AG09319 (cell line): Measurements from ENCODE around the gene LTA.

ENCODE experiments used
- DNase-seq: peaks from one replicate; pipeline ENCODE4 v3.0.0-alpha.2; 2010; ENCODE audit warnings: low read depth; ENCODE audit errors: extremely low read depth
- TF ChIP-seq, protein P1 (sequence below): IDR thresholded peaks from 2 replicates; pipeline ENCODE4 v1.5.1; 2011; ENCODE audit warnings: low read depth, mild to moderate bottlenecking, inconsistent platforms, low read length, moderate library complexity

The LTA gene, protein sequence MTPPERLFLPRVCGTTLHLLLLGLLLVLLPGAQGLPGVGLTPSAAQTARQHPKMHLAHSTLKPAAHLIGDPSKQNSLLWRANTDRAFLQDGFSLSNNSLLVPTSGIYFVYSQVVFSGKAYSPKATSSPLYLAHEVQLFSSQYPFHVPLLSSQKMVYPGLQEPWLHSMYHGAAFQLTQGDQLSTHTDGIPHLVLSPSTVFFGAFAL

DNA sequence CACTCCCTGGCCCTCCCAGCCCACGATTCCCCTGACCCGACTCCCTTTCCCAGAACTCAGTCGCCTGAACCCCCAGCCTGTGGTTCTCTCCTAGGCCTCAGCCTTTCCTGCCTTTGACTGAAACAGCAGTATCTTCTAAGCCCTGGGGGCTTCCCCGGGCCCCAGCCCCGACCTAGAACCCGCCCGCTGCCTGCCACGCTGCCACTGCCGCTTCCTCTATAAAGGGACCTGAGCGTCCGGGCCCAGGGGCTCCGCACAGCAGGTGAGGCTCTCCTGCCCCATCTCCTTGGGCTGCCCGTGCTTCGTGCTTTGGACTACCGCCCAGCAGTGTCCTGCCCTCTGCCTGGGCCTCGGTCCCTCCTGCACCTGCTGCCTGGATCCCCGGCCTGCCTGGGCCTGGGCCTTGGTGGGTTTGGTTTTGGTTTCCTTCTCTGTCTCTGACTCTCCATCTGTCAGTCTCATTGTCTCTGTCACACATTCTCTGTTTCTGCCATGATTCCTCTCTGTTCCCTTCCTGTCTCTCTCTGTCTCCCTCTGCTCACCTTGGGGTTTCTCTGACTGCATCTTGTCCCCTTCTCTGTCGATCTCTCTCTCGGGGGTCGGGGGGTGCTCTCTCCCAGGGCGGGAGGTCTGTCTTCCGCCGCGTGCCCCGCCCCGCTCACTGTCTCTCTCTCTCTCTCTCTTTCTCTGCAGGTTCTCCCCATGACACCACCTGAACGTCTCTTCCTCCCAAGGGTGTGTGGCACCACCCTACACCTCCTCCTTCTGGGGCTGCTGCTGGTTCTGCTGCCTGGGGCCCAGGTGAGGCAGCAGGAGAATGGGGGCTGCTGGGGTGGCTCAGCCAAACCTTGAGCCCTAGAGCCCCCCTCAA, at the start of gene LTA:
LTA (plus strand) TSS at position 249 of the 871 bp plus-strand sequence; CDS start at position 703, 454 bp downstream.
- DNase-seq: no peak
- TF ChIP-seq, protein P1, sequence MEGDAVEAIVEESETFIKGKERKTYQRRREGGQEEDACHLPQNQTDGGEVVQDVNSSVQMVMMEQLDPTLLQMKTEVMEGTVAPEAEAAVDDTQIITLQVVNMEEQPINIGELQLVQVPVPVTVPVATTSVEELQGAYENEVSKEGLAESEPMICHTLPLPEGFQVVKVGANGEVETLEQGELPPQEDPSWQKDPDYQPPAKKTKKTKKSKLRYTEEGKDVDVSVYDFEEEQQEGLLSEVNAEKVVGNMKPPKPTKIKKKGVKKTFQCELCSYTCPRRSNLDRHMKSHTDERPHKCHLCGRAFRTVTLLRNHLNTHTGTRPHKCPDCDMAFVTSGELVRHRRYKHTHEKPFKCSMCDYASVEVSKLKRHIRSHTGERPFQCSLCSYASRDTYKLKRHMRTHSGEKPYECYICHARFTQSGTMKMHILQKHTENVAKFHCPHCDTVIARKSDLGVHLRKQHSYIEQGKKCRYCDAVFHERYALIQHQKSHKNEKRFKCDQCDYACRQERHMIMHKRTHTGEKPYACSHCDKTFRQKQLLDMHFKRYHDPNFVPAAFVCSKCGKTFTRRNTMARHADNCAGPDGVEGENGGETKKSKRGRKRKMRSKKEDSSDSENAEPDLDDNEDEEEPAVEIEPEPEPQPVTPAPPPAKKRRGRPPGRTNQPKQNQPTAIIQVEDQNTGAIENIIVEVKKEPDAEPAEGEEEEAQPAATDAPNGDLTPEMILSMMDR: no peak

DNA sequence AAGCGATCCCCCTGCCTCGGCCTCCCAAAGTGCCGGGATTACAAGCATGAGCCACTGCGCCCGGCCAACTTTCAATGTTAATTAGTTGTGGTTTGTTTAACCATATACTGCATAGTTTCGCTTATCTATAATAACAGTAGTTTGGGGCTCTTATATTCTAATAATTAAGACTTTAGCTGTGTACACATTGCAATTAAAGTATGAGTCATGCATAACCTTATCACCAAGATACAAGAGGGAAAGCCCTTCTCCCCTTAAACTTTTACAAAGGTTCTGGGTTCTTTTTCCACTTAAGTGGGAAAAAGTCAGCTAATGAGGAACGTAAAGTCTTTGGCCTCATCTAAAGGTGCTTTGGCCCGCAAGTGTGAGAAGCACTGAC, 46.5 kb upstream of the LTA start:
- DNase-seq: no peak
- TF ChIP-seq, protein P1: no peak

DNA sequence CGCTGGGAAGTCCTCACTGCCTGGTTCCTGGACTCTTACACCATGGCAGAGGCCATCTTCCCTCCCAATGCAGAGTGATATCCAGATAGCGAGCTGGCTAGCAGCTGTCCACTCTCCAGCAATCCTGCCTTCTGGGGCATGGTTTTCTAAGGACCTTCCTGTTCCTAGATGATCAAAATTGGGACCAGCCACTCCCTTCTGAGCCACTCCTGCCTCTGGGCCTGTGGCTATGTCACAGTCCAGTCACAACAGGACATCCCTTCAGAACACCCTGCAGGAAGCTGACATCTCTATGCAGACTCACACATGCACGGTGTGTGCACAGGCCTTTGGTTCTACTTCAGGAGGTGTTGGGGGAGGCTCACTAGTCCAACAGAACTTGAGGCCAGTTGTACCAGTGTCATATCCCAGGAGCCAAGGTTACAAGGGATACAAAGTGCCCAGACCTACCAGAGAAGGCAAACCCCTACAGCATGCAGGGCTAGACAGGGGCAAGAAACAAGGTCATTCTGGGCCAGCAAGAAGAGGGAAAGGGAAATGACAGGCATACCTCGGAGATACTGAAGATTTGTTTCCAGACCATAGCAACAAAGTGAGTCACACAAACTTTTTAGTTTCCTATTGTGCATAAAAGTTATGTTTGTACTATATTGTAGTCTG, 46.0 kb upstream of the LTA start:
- no peak for DNase-seq
- TF ChIP-seq, protein P1: no peak

DNA sequence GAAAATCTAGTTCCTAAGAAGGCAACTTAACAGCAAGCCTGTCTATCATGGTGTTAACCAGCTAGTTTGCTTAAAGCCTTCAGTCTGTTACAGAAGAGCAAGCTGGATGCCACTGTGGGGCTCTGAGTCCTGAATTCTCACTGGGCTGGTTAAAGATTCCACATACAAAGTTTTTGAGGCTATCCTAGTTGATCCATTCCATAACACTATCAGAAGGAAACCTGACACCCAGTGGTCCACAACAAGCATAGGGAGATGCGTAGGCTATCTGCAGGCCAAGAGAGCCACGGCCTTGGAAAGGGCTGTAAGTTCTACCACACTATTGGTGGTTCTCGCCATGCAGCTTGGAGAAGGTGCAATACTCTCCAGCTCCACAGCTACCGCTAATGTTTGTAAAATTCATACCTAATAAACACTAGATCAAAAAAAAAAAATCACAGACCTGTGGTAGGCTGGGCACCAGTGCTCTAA, 43.7 kb upstream of the LTA start:
- TF ChIP-seq, protein P1: no peak
- no peak for DNase-seq

DNA sequence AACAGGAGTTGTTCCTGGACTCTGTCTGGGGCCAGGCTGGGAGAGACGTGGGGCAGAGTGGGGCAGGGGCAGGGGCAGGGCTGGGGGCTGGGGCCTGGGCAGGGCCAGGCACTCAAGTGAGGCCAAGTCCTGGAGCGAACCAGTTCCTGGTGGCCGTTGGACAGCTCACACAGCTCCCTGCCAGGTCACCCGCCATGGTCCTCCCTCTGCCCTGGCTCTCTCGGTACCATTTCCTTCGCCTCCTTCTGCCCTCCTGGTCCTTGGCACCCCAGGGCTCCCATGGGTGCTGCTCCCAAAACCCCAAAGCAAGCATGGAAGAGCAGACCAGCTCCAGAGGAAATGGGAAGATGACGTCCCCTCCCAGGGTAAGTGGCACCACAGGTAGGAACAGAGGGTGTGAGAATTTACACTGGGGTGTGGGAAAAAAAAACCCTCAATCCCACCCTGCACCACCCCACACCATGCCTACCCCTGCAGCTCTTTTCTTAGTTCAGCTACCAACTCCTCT, 43.2 kb upstream of the LTA start, which contains the start of gene MCCD1:
MCCD1 (plus strand) TSS at position 142 of the 508 bp plus-strand sequence; CDS start at position 195, 53 bp downstream.
- TF ChIP-seq, protein P1: no peak
- DNase-seq: no peak

DNA sequence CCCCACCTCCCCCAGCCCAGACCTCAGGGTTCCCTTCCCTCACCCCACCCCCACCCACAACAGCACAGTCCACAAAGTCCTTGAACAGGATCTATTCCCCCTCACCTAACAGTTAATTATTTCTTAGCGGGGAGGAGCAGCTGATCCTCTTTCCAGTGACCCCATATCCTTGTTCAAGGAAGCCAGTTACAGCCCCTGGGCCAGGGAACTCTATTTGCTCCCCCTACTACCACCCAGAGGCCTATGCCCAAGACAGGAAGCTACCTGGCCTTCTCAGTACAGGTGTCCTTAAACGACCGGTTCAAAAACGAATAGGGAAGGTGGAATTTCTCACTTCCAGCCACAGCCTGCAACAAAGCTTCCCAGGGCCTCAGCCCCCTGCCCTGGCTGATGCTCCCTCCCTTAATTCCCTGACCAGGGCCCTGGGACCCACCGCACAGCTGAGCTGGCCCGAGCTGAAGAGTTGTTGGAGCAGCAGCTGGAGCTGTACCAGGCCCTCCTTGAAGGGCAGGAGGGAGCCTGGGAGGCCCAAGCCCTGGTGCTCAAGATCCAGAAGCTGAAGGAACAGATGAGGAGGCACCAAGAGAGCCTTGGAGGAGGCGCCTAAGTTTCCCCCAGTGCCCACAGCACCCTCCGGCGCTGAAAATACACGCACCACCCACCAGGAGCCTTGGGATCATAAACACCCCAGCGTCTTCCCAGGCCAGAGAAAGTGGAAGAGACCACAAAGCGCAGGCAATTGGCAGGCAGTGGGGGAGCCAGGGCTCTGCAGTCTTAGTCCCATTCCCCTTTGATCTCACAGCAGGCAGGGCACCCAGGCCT, 42.5 kb upstream of the LTA start:
- DNase-seq: no peak
- TF ChIP-seq, protein P1: no peak
